Neural cell (in vitro differentiated cells): ENCODE data around the gene DCBLD2. TPM values are rescaled to one million over a fixed set of nuclear protein-coding genes. Genes with fewer than 3 reads are reported as not detected.

Experiments
- H2AFZ ChIP-seq: fragments of 200-600, 300-800 bp; sonication (generic), shearing (Covaris generic); 2 replicates; pipeline ENCODE4 v1.6.0; 2014; ENCODE audit warnings: low read depth, mild to moderate bottlenecking, antibody characterized with exemption, low read length, moderate library complexity
- H3F3A ChIP-seq: fragments of 200-600 bp; shearing (Covaris generic); 2 replicates; pipeline ENCODE4 v1.6.1; 2016; ENCODE audit warnings: mild to moderate bottlenecking, moderate library complexity, mixed read lengths, antibody characterized with exemption, low read length; ENCODE audit not compliant: insufficient read depth, poor library complexity, severe bottlenecking
- H3K27ac ChIP-seq: fragments of 200-600, 300-800 bp; sonication (generic), shearing (Covaris generic); 2 replicates; pipeline ENCODE4 v1.5.1; 2014; ENCODE audit warnings: mild to moderate bottlenecking, low read length, moderate library complexity
- H3K27me3 ChIP-seq: fragments of 300-800, 200-600 bp; sonication (generic), shearing (Covaris generic); 2 replicates; pipeline ENCODE4 v1.6.0; 2014; ENCODE audit warnings: mild to moderate bottlenecking, low read depth, low read length, moderate library complexity; ENCODE audit not compliant: insufficient read depth
- H3K36me3 ChIP-seq: fragments of 300-800, 200-600 bp; sonication (generic), shearing (Covaris generic); 2 replicates; pipeline ENCODE4 v1.5.1; 2014; ENCODE audit warnings: mild to moderate bottlenecking, antibody characterized with exemption, low read length, moderate library complexity; ENCODE audit not compliant: insufficient read depth
- H3K4me2 ChIP-seq: fragments of 300-800, 200-600 bp; sonication (generic), shearing (Covaris generic); 2 replicates; pipeline ENCODE4 v1.6.0; 2014; ENCODE audit warnings: mild to moderate bottlenecking, low read length
- H3K4me3 ChIP-seq: fragments of 300-800, 200-600 bp; sonication (generic), shearing (Covaris generic); 2 replicates; pipeline ENCODE4 v1.5.1; 2014; ENCODE audit warnings: mild to moderate bottlenecking, low read length, moderate library complexity
- H3K79me2 ChIP-seq: fragments of 200-600 bp; shearing (Covaris generic); replicated peaks from 2 replicates; pipeline ENCODE4 v1.6.0; 2014; ENCODE audit warnings: mild to moderate bottlenecking, low read length, moderate library complexity; ENCODE audit not compliant: insufficient read depth
- H3K9ac ChIP-seq: fragments of 300-800, 200-600 bp; sonication (generic), shearing (Covaris generic); 2 replicates; pipeline ENCODE4 v1.6.1; 2016; ENCODE audit warnings: mild to moderate bottlenecking, low read length, mixed read lengths
- H3K9me2 ChIP-seq: fragments of 200-600 bp; shearing (Covaris generic); 2 replicates; pipeline ENCODE4 v1.6.1; 2016; ENCODE audit warnings: mild to moderate bottlenecking, low read length, mixed read lengths; ENCODE audit not compliant: insufficient read depth
- H3K9me3 ChIP-seq: fragments of 200-600, 300-800 bp; sonication (generic), shearing (Covaris generic); 2 replicates; pipeline ENCODE4 v1.6.1; 2016; ENCODE audit warnings: mild to moderate bottlenecking, mixed run types, low read length, moderate library complexity, mixed read lengths
- H4K20me1 ChIP-seq: fragments of 200-600 bp; shearing (Covaris generic); 2 replicates; pipeline ENCODE4 v1.6.1; 2016; ENCODE audit warnings: mild to moderate bottlenecking, mixed run types; ENCODE audit not compliant: insufficient read depth
- EP300 ChIP-seq: fragments of 450-650 bp; conservative IDR thresholded peaks from 2 replicates; pipeline ENCODE4 v1.6.1; 2014; ENCODE audit warnings: antibody characterized with exemption, mild to moderate bottlenecking, moderate library complexity; ENCODE audit not compliant: poor library complexity, severe bottlenecking
- EZH2 ChIP-seq: fragments of 200-600, 300-800 bp; shearing (Covaris generic), sonication (generic); IDR thresholded peaks from 2 replicates; pipeline ENCODE4 v1.6.1; 2014; ENCODE audit warnings: antibody characterized with exemption, low read length, borderline replicate concordance, mild to moderate bottlenecking; ENCODE audit not compliant: insufficient read depth, poor library complexity, severe bottlenecking
- MXI1 ChIP-seq: fragments of 450-650 bp; conservative IDR thresholded peaks from 2 replicates; pipeline ENCODE4 v1.6.1; 2014; ENCODE audit warnings: antibody characterized with exemption, mild to moderate bottlenecking; ENCODE audit not compliant: poor library complexity, severe bottlenecking
- POLR2AphosphoS5 ChIP-seq: IDR thresholded peaks from 2 replicates; pipeline ENCODE4 v1.6.1; 2012
- RAD21 ChIP-seq: fragments of 450-650 bp; conservative IDR thresholded peaks from 2 replicates; pipeline ENCODE4 v1.6.1; 2014; ENCODE audit warnings: antibody characterized with exemption, mild to moderate bottlenecking, moderate library complexity
- REST ChIP-seq: IDR thresholded peaks from 2 replicates; pipeline ENCODE4 v1.6.1; 2012; ENCODE audit warnings: borderline replicate concordance
- SMC3 ChIP-seq: fragments of 450-650 bp; conservative IDR thresholded peaks from 2 replicates; pipeline ENCODE4 v1.6.1; 2014; ENCODE audit warnings: antibody characterized with exemption, mild to moderate bottlenecking, moderate library complexity; ENCODE audit not compliant: poor library complexity
- TAF1 ChIP-seq: IDR thresholded peaks from 2 replicates; pipeline ENCODE4 v1.6.1; 2012; ENCODE audit warnings: low read depth
- polyA plus RNA-seq: library from polyadenylated mRNA; depleted of rRNA; stranded (reverse); fragments of >200 nt; gene quantifications from 2 replicates; pipeline ENCODE4 v1.2.3, GENCODE V29; 2014
- TF ChIP-seq, protein P1 (sequence below): fragments of 450-650 bp; IDR thresholded peaks from 2 replicates; pipeline ENCODE4 v1.5.1; 2014; ENCODE audit warnings: antibody characterized with exemption, mild to moderate bottlenecking, moderate library complexity; ENCODE audit not compliant: poor library complexity, severe bottlenecking

Gene DCBLD2
- polyA plus RNA-seq, 1 donor from 2014 or later: 69.0 TPM

- no peak overlapping the region for H3K9ac ChIP-seq
- H3K4me2 ChIP-seq: no peak overlapping the region
Measured at GRCh38 chr3:98918586-98918985, 17.1 kb upstream of the DCBLD2 start.

GRCh38 chr3:98917608-98918007, 16.1 kb upstream of the DCBLD2 start:
- no peak overlapping the region for H2AFZ ChIP-seq
- no peaks in the 10 kb centered on the region for H3K36me3 ChIP-seq
- no peaks in the 10 kb centered on the region for H3K79me2 ChIP-seq
- no peak overlapping the region for H3K4me3 ChIP-seq
- H3K4me2 ChIP-seq: no peak overlapping the region
- no peaks in the 10 kb centered on the region for H4K20me1 ChIP-seq
- H3K27me3 ChIP-seq: no peaks in the 10 kb centered on the region
- TF ChIP-seq POLR2AphosphoS5 (no peak), EP300 (no peak), MXI1 (no peak), SMC3 (no peak)
- TF ChIP-seq, protein P1, sequence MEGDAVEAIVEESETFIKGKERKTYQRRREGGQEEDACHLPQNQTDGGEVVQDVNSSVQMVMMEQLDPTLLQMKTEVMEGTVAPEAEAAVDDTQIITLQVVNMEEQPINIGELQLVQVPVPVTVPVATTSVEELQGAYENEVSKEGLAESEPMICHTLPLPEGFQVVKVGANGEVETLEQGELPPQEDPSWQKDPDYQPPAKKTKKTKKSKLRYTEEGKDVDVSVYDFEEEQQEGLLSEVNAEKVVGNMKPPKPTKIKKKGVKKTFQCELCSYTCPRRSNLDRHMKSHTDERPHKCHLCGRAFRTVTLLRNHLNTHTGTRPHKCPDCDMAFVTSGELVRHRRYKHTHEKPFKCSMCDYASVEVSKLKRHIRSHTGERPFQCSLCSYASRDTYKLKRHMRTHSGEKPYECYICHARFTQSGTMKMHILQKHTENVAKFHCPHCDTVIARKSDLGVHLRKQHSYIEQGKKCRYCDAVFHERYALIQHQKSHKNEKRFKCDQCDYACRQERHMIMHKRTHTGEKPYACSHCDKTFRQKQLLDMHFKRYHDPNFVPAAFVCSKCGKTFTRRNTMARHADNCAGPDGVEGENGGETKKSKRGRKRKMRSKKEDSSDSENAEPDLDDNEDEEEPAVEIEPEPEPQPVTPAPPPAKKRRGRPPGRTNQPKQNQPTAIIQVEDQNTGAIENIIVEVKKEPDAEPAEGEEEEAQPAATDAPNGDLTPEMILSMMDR: no peak
- no peaks in the 10 kb centered on the region for H3K9me3 ChIP-seq
- no peaks in the 10 kb centered on the region for H3F3A ChIP-seq
- H3K9ac ChIP-seq: no peak overlapping the region
- H3K27ac ChIP-seq: no peak overlapping the region
- no peaks in the 10 kb centered on the region for H3K9me2 ChIP-seq

More at GRCh38 chr3:98918586-98918985, 17.1 kb upstream of the DCBLD2 start:
- Histone ChIP-seq H2AFZ (no peak overlapping the region), H3K9me3 (no peaks in the 10 kb centered on the region), H3F3A (no peaks in the 10 kb centered on the region), H3K9me2 (no peaks in the 10 kb centered on the region), H3K4me3 (no peak overlapping the region), H3K27ac (no peak overlapping the region), H3K36me3 (no peaks in the 10 kb centered on the region), H3K79me2 (no peaks in the 10 kb centered on the region), H4K20me1 (no peaks in the 10 kb centered on the region), H3K27me3 (no peaks in the 10 kb centered on the region)
- TF ChIP-seq MXI1 (no peak), RAD21 (no peak), SMC3 (no peak), TAF1 (no peak), POLR2AphosphoS5 (no peak), REST (no peak), EP300 (no peak), EZH2 (no peak)
- TF ChIP-seq, protein P1: no peak
